Tibial artery (tissue), 4 donors: Measurements from ENCODE around the gene KLHDC10.
"Not testable (repeated sequence)": the region's sequence is repeated elsewhere in the genome, so short reads cannot be mapped to it uniquely, and the experiment has no call there.

Experiments used
- DNase-seq, 2 donors: peaks; one replicate each; pipeline ENCODE4 v3.0.0-alpha.2; 2019
- H3K27ac ChIP-seq, 2 donors: fragments of 200-600 bp; sonication (generic) in 1 of 2; 1 replicate in 1 of 2; 2 replicates in 1 of 2; pipeline ENCODE4 v1.5.1; 2018 to 2019; ENCODE audit warnings: mild to moderate bottlenecking in 1 of 2
- H3K27me3 ChIP-seq, 2 donors: fragments of 200-600 bp; sonication (generic) in 1 of 2; one replicate each; pipeline versions ENCODE4 v1.5.1 to v1.6.0; 2016 to 2019
- H3K36me3 ChIP-seq, 3 donors: fragments of 200-600 bp; sonication (generic) in 2 of 3; one replicate each; pipeline ENCODE4 v1.5.1; 2016 to 2019; ENCODE audit warnings: mild to moderate bottlenecking in 2 of 3
- H3K4me1 ChIP-seq, 4 donors: fragments of 200-600 bp; sonication (generic) in 2 of 4; 1 replicate in 3 of 4; 2 replicates in 1 of 4; pipeline ENCODE4 v1.5.1; 2016 to 2019
- H3K4me3 ChIP-seq, 2 donors: fragments of 200-600 bp; sonication (generic) in 1 of 2; 1 replicate in 1 of 2; 2 replicates in 1 of 2; pipeline ENCODE4 v1.5.1; 2018 to 2019; ENCODE audit warnings: mild to moderate bottlenecking in 2 of 2
- H3K9me3 ChIP-seq, 3 donors: fragments of 200-600 bp; sonication (generic) in 1 of 3; one replicate each; pipeline ENCODE4 v1.5.1; 2016 to 2019
- CTCF ChIP-seq, 2 experiments: fragments of 200-600 bp in 1 of 2; fragments of 450-650 bp in 1 of 2; IDR thresholded peaks; one replicate each; pipeline ENCODE4 v1.5.1; 2017 to 2019; ENCODE audit warnings: antibody characterized with exemption in 2 of 2, mild to moderate bottlenecking in 1 of 2, moderate library complexity in 1 of 2
- intact Hi-C: fragments of 100-400 bp; cut with DNase I; formaldehyde crosslinking; loops from one replicate; pipeline ENCODE4 v1.15.0; 2023; ENCODE audit warnings: low total_unique reads

The KLHDC10 gene

GRCh38 chr7:130108809-130109208 is 38.5 kb downstream of the KLHDC10 start:
- no peak for DNase-seq
- H3K27me3 ChIP-seq: no peaks in the 10 kb centered on the region
- no peak for TF ChIP-seq CTCF (IDR thresholded peaks at IDR 0.05)
- no peak overlapping the region for H3K27ac ChIP-seq
- no peak overlapping the region for H3K4me3 ChIP-seq
- intact Hi-C loops: no loop called here
- no peaks in the 10 kb centered on the region for H3K9me3 ChIP-seq
- no peaks in the 10 kb centered on the region for H3K36me3 ChIP-seq
- H3K4me1 ChIP-seq: no peaks in the 10 kb centered on the region

- Histone ChIP-seq H3K4me3 (no peak overlapping the region), H3K4me1 (no peaks in the 10 kb centered on the region), H3K27me3 (no peaks in the 10 kb centered on the region), H3K9me3 (no peaks in the 10 kb centered on the region), H3K27ac (no peak overlapping the region), H3K36me3 (no peaks in the 10 kb centered on the region)
- no peak for TF ChIP-seq CTCF (IDR thresholded peaks at IDR 0.05)
- intact Hi-C loops: no loop called here
- DNase-seq: no peak
These were observed 41.8 kb downstream of the KLHDC10 start for GRCh38 chr7:130112093-130112492.

- DNase-seq: no peak
- Histone ChIP-seq H3K27me3 (no peaks in the 10 kb centered on the region), H3K4me3 (no peak overlapping the region), H3K36me3 (no peaks in the 10 kb centered on the region), H3K9me3 (no peaks in the 10 kb centered on the region), H3K4me1 (no peaks in the 10 kb centered on the region), H3K27ac (no peak overlapping the region)
- intact Hi-C loops: no loop called here
- TF ChIP-seq CTCF (IDR thresholded peaks at IDR 0.05): no peak
These were observed 42.5 kb downstream of the KLHDC10 start for GRCh38 chr7:130112662-130113425.

- H3K27ac ChIP-seq, intact Hi-C loops, H3K4me3 ChIP-seq, DNase-seq, H3K9me3 ChIP-seq, H3K4me1 ChIP-seq, H3K36me3 ChIP-seq, H3K27me3 ChIP-seq: not testable (repeated sequence)
These were observed 43.1 kb downstream of the KLHDC10 start for GRCh38 chr7:130113426-130113805.

- no peak overlapping the region for H3K4me3 ChIP-seq
- no peaks in the 10 kb centered on the region for H3K27me3 ChIP-seq
- no peaks in the 10 kb centered on the region for H3K9me3 ChIP-seq
- intact Hi-C loops: no loop called here
- no peak for TF ChIP-seq CTCF (IDR thresholded peaks at IDR 0.05)
- H3K27ac ChIP-seq: no peak overlapping the region
- H3K36me3 ChIP-seq: peaks cover 0 to 2% (median 0%) of the 10 kb centered on the region in 3 donors
- no peaks in the 10 kb centered on the region for H3K4me1 ChIP-seq
- DNase-seq: no peak
These were observed 43.6 kb downstream of the KLHDC10 start for GRCh38 chr7:130113887-130114286.

GRCh38 chr7:130114374-130114773 is 44.0 kb downstream of the KLHDC10 start:
- no peaks in the 10 kb centered on the region for H3K27me3 ChIP-seq
- H3K4me1 ChIP-seq: no peaks in the 10 kb centered on the region
- no peak for TF ChIP-seq CTCF (IDR thresholded peaks at IDR 0.05)
- peaks cover 0 to 6% (median 0%) of the 10 kb centered on the region in 3 donors for H3K36me3 ChIP-seq
- intact Hi-C loops: no loop called here
- no peak overlapping the region for H3K27ac ChIP-seq
- no peak overlapping the region for H3K4me3 ChIP-seq
- H3K9me3 ChIP-seq: no peaks in the 10 kb centered on the region
- DNase-seq: no peak
